KMS-11 (cell line): Measurements from ENCODE around the gene HOXD9.
A peak's percentile ranks its signal among the peaks of the same experiment; 100 is the strongest.

Source experiments
- H2AFZ ChIP-seq: fragments of 200-600 bp; sonication (generic); 2 replicates; pipeline ENCODE4 v1.6.1; 2016; ENCODE audit warnings: antibody characterized with exemption, mixed run types, low read depth
- H3K27ac ChIP-seq: fragments of 200-600 bp; sonication (generic); 2 replicates; pipeline ENCODE4 v1.6.1; 2016; ENCODE audit warnings: mild to moderate bottlenecking, mixed run types
- H3K27me3 ChIP-seq: fragments of 200-600 bp; sonication (generic); 2 replicates; pipeline ENCODE4 v1.6.1; 2017; ENCODE audit warnings: mild to moderate bottlenecking, low read depth, mixed run types, moderate library complexity; ENCODE audit not compliant: insufficient read depth
- H3K36me3 ChIP-seq: fragments of 200-600 bp; sonication (generic); 2 replicates; pipeline ENCODE4 v1.6.1; 2017; ENCODE audit warnings: mild to moderate bottlenecking, mixed run types; ENCODE audit not compliant: insufficient read depth
- H3K4me1 ChIP-seq: fragments of 200-600 bp; sonication (generic); 2 replicates; pipeline ENCODE4 v1.6.1; 2016; ENCODE audit warnings: mild to moderate bottlenecking, low read depth, mixed run types; ENCODE audit not compliant: poor library complexity, severe bottlenecking
- H3K4me2 ChIP-seq: fragments of 200-600 bp; sonication (generic); 2 replicates; pipeline ENCODE4 v1.7.0; 2016; ENCODE audit warnings: mild to moderate bottlenecking, mixed run types
- H3K4me3 ChIP-seq: fragments of 200-600 bp; sonication (generic); IDR thresholded peaks from 2 replicates; pipeline ENCODE4 v1.6.1; 2017; ENCODE audit warnings: low read depth, low read length, mixed read lengths; ENCODE audit not compliant: insufficient read depth
- H3K79me2 ChIP-seq: fragments of 200-600 bp; sonication (generic); 2 replicates; pipeline ENCODE4 v1.6.1; 2016; ENCODE audit warnings: low read depth, mixed run types; ENCODE audit not compliant: insufficient read depth
- H3K9ac ChIP-seq: fragments of 200-600 bp; sonication (generic); 2 replicates; pipeline ENCODE4 v1.6.1; 2016; ENCODE audit warnings: mild to moderate bottlenecking, mixed run types
- H4K20me1 ChIP-seq: fragments of 200-600 bp; sonication (generic); 2 replicates; pipeline ENCODE4 v1.6.1; 2016; ENCODE audit warnings: mild to moderate bottlenecking, mixed run types; ENCODE audit not compliant: insufficient read depth
- TF ChIP-seq, protein P1 (sequence below): fragments of 200-600 bp; sonication (generic); conservative IDR thresholded peaks from 2 replicates; pipeline ENCODE4 v1.6.1; 2017; ENCODE audit warnings: low read depth, mild to moderate bottlenecking, antibody characterized with exemption, low read length, moderate library complexity, mixed read lengths

Gene HOXD9

DNA sequence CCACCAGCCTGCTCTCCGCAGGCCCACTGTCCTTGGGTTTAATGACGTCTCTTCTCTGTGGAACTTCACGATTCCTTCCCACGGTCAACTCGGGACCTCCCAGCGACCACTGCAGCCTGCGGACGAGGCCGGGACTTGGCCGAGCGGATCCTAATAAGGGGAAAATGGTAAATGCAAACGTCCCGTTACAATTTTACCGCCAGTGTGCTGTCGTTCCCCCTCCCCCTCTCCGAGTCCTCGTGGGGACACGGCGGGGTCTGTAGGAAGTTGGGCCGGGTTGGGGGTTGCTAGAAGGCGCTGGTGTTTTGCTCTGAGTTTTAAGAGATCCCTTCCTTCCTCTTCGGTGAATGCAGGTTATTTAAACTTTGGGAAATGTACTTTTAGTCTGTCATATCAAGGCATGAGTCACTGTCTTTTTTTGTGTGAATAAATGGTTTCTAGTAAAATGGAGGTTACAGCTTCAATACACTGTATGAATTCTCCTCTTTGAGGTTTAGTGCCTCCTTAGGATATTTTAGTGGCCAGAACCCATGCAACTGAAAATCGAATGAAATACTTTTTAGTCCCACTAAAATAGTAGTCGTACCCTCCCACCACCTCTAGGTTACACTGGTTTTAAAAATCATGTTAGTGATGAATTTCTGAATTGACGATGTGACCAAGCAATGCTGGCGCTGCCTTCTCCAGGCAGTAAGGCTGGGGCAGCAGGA is 13.2 kb upstream of the HOXD9 start:
- H3K27me3 ChIP-seq = no peaks in the 10 kb centered on the region
- H3K79me2 ChIP-seq = no peaks in the 10 kb centered on the region
- H3K4me2 ChIP-seq = no peak overlapping the region
- H3K27ac ChIP-seq = no peak overlapping the region
- no peaks in the 10 kb centered on the region for H4K20me1 ChIP-seq
- H3K4me3 ChIP-seq = no peak overlapping the region
- no peak overlapping the region for H2AFZ ChIP-seq
- TF ChIP-seq, protein P1, sequence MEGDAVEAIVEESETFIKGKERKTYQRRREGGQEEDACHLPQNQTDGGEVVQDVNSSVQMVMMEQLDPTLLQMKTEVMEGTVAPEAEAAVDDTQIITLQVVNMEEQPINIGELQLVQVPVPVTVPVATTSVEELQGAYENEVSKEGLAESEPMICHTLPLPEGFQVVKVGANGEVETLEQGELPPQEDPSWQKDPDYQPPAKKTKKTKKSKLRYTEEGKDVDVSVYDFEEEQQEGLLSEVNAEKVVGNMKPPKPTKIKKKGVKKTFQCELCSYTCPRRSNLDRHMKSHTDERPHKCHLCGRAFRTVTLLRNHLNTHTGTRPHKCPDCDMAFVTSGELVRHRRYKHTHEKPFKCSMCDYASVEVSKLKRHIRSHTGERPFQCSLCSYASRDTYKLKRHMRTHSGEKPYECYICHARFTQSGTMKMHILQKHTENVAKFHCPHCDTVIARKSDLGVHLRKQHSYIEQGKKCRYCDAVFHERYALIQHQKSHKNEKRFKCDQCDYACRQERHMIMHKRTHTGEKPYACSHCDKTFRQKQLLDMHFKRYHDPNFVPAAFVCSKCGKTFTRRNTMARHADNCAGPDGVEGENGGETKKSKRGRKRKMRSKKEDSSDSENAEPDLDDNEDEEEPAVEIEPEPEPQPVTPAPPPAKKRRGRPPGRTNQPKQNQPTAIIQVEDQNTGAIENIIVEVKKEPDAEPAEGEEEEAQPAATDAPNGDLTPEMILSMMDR = no peak
- H3K4me1 ChIP-seq = no peaks in the 10 kb centered on the region
- H3K9ac ChIP-seq = no peak overlapping the region
- H3K36me3 ChIP-seq = no peaks in the 10 kb centered on the region

DNA sequence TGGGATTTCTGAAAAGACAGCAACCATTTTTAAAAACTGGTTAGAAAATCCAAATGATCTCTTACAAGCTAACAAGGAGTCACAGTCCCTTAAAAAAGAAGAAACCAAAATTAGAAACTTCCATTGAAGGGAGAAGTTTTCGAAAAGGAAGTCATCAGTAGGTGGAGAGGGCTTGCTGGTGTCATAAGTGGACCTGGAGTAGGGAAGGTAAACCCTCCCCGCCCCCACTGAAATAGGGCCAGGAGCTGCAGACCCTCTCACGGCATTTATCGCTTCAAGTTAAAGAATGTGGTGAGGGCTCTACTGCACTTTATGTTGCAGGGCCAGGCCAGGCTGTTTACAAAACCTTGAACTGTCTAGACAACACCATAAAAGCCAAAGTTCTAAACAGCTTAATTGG is 12.6 kb upstream of the HOXD9 start:
- H3K36me3 ChIP-seq = no peaks in the 10 kb centered on the region
- no peaks in the 10 kb centered on the region for H3K27me3 ChIP-seq
- H3K4me3 ChIP-seq = no peak overlapping the region
- H3K27ac ChIP-seq = no peak overlapping the region
- no peaks in the 10 kb centered on the region for H3K4me1 ChIP-seq
- H3K9ac ChIP-seq = no peak overlapping the region
- H3K4me2 ChIP-seq = no peak overlapping the region
- H4K20me1 ChIP-seq = no peaks in the 10 kb centered on the region
- no peaks in the 10 kb centered on the region for H3K79me2 ChIP-seq
- H2AFZ ChIP-seq = no peak overlapping the region
- TF ChIP-seq, protein P1 = no peak

DNA sequence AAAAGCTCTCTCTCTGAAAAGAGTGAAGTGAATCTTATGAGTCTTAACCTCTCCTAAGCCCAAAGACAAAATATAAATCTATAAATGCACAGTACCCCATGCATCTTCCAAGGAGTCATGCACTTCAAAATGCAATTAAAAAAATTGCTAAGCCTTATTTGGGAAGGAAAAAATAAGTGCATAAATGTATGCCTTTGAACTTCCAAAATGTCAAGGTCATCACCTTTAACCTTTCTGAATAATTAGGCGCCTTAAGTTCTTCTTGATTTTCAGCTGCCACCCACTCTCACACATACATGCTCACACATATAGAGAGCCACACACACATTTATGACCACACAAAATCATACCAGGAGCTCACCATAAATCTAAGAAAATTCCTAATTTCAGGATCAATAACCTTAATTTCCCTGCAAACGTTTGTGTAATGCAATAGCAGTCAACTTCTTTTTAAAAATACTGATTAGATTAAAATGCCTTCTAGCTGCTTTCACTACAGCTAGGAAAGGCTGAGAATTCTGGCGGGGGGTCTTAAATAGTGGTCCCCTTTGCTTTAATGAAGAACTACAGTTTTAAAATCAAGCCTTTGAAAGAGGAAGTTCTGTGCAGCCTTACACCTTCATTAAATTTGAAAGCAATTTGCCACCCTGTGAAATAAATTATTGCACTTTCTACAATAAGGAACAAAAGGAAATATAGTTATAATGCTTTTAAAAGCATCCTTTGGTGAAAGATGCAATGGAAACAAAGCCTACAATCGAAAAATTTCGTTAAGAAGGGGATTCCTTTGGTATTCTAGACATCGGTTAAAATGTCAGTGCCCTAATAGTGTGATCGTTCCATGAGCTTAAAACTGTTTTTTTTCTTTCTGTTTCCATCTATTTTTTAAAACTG is 11.9 kb upstream of the HOXD9 start:
- H2AFZ ChIP-seq = no peak overlapping the region
- H3K79me2 ChIP-seq = no peaks in the 10 kb centered on the region
- H3K36me3 ChIP-seq = no peaks in the 10 kb centered on the region
- H3K4me2 ChIP-seq = no peak overlapping the region
- no peak overlapping the region for H3K4me3 ChIP-seq
- H3K27me3 ChIP-seq = no peaks in the 10 kb centered on the region
- no peaks in the 10 kb centered on the region for H3K4me1 ChIP-seq
- TF ChIP-seq, protein P1 = no peak
- H4K20me1 ChIP-seq = no peaks in the 10 kb centered on the region
- no peak overlapping the region for H3K9ac ChIP-seq
- H3K27ac ChIP-seq = no peak overlapping the region

DNA sequence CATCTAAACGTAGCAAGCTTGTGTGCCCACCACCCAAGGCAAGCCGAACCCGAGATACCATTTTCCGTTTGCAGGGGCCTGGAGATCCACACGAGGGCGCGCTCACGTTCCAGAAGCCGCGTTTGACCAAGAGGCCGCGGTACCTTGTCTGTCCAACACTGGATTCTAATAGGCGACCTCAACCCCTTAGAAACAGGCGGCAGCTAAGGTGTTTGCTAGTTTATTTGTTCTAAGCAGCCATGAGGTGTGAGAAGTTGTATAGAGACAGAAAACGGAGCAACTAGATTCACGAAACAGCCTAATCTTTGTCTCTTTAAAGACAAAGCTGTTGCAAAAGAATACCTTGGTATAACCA is 11.2 kb upstream of the HOXD9 start:
- Histone ChIP-seq H3K4me3 (no peak overlapping the region), H3K36me3 (no peaks in the 10 kb centered on the region), H3K27ac (no peak overlapping the region), H4K20me1 (no peaks in the 10 kb centered on the region), H3K4me1 (no peaks in the 10 kb centered on the region), H3K79me2 (no peaks in the 10 kb centered on the region), H2AFZ (no peak overlapping the region), H3K27me3 (no peaks in the 10 kb centered on the region), H3K4me2 (no peak overlapping the region), H3K9ac (no peak overlapping the region)
- TF ChIP-seq, protein P1 = peak; percentile 68
